Measurements from ENCODE around the gene APBA1.
"Not testable (repeated sequence)": the region's sequence is repeated elsewhere in the genome, so short reads cannot be mapped to it uniquely, and the experiment has no call there.

APBA1 gene

DNA sequence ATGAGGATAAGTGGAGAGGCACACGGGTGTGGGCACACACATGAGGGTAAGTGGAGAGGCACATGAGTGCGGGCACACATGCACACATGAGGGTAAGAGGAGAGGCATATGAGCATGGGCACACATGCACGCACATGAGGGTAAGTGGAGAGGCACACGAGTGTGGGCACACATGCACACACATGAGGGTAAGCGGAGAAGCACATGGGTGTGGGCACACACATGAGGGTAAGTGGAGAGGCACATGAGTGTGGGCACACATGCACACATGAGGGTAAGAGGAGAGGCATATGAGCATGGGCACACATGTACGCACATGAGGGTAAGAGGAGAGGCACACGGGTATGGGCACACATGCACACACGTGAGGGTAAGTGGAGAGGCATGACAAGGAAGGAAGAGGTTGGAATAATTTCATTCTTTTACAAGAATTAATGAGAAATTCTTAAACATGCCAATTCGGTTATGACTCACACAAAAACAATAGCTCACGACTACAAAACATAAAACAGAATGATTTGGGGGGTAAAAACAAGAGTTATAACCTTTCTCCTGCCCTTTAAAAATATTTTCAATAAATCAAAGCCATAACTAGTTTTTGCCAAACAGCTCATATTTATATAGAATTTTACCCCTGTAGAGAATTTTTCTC, 67.5 kb downstream of the APBA1 start:
- DNase-seq (ENCODE audit: low spot score), result no peak

DNA sequence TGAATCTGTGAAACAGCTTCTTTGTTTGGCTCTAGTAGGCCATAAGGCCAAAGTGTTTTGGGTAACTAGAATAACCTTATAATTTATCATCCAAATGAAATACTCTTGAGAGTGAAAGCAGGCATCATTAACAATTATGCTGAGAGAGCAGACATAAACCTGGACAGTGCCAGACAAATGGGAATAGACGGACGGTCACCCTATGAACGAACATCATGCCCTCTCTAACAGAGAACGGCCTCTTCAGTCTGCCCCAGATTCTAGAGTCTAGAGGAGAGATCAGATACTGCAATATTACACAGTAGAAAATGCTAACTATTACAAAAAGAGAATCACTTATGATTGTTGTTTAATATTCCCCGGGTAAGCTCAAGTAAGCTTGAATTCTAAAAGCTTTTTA, 68.5 kb downstream of the APBA1 start:
- DNase-seq (ENCODE audit: low spot score), result no peak

DNA sequence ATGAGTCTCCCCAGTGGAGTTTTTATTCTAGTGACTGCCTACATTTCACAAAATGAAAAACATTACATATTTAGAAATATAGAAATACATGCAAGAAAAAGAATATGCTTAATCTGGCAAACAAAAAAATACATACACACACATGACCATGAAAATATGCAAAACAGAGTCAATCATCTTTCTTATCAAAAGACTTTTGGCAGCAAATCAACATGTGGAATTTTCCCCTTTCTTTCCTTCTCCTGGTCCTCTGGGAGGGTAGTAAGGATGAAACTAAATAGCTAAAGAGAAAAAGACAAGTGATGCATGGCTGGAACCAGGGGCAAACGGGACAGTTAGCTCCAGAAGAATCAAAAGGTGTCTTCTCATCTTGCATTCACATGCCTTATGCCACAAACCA, 69.4 kb downstream of the APBA1 start:
- no peak for DNase-seq (ENCODE audit: low spot score)

DNA sequence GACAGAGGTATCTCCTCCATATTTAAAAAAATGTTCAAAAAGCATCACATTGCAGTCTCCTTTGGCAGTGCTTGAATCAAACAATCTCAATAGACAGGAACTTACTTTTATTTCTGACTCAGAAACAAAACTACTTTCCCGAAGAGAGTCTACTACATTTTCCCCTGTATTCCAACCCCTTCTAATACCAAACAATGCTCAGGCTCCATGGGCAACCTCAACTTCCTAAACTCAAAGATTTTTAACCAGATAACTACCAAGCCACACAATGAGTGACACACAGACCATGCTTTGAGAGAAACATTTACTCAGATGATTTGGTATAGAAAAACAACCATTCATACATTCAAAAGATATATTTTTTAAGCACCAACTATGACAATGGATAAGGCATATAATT, 70.5 kb downstream of the APBA1 start:
- DNase-seq (ENCODE audit: low spot score), result no peak

DNA sequence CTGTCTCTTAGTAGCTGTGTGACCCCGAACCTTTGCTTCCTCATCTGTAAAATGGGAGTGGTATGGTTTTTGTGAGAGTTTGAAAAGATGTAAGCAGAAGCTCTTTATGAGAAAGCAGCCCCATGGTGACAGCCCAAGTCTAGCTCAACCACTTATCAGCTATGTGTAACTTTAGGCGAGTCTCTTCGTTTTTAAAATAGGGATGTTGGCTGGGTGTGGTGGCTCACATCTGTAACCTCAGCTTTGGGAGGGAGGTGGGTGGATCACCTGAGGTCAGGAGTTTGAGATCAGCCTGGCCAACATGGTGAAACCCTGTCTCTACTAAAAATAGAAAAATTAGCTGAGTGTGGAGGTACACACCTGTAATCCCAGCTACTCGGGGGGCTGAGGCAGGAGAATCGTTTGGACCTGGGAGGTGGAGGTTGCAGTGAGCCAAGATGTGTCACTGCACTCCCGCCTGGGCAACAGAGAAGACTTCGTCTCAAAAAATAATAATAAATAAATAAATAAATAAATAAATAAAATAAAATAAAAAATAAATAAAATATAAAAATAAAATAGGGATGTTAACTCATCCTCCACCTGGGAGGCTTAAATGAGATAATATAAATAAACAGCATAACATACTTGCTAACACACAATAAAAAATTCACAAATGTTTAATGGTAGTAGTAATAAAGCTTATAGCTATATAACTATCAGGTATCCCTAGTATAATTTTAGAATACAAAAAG, 71.7 kb downstream of the APBA1 start:
- DNase-seq (ENCODE audit: low spot score), result no peak

DNA sequence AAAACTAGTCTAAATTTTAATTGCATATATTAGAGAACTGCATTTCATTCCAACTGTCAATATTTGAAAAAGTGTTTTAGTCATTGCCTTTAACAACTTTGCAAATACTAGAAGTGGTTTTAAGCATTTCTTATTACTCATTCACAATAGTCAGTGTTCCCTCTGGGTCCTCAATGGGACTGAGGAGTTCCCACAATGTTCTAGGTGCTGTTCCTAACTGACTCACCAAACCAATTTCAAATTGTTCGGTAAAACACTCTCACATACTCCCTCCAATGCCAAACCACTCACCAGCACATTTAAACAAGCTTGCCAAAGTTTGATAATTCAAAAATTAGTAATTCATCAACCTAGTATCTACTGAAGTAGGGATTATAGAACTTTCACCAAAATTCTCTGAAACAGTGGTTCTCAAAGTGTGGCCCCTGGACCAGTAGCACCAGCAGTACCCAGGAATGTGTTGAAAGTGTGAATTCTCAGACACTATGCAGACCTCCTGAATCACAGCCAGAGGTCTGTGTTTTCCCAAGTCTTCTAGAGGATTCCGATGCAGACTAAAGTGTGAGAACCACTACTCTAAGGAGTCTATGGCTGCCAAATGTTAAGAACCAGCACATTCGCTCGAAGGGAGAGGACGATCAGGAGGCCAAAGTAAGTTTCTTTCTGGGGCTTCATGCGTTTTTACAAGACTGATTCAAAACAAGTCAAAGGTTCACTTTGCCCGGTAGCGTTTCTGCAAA, 72.8 kb downstream of the APBA1 start:
- DNase-seq (ENCODE audit: low spot score), result no peak

DNA sequence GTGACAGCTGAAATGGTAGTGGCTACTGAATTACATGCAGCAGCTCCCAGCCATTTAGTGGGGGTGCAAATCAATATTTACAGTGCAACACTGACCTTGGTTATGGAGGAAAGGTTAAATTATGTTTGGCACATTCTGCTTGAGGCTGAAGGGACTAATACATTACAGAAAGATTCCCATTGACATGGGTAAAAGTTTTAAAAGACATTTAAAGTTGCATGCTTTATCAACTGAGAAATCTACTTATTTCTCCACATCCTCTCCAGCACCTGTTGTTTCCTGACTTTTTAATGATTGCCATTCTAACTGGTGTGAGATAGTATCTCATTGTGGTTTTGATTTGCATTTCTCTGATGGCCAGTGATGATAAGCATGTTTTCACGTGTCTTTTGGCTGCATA, 75.3 kb downstream of the APBA1 start:
- not testable (repeated sequence) for DNase-seq (ENCODE audit: low spot score)

DNA sequence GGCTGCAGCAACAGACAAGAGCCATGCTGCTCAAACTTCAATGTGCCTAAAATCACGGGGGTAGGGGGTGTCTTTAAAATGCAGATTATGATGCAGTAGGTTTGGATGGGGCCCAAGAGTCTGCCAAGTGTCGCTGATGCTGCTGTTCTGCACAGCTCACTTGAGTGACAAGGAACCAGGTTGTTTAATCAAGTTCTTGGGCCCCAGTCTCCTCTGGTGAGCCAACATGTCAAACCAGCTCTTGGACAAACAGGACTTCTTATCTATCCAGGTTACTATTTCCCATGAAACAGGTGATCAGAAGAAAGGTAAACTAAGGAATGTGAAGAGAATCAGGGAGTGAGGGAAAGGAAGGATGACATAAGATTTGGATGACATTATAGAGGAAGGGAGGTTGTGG, 78.0 kb downstream of the APBA1 start:
- DNase-seq (ENCODE audit: low spot score), result no peak

DNA sequence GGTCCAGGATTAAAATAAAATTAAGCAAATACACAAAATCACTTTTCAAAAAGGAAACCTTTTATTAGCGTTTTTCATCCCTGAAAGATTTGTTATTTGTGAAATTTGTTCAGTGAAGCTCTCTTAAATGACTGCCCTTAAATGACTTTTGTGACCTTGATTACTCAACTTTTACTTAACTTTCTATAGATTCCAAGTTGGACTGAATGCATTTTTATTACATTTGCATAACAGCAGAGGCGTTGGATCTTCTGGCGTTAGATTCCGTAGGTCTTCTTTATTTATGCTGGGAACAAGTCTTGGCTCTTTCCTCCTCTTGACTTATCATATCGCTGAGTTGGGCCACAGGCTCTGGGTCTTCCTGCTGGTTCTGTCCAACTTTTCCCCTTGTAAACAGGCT, 78.4 kb downstream of the APBA1 start:
- no peak for DNase-seq (ENCODE audit: low spot score)

DNA sequence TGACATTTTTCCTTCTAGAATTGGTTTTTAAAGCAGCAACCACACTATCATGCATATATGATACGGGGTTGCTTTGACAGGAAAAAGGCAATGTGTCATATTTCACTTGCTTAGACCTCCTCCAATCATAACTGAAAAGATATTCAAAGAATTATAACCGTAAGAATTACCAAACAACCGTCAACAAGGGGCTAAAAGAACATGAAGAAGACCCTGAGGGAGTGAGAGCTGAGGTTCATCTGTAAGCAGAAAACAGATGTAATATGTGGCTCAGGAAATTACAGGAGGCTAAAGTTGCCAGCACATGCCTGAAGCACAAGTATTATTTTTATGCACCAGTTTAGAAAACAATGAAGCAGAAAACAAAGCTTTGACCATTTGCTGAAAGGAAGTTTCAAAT, 78.9 kb downstream of the APBA1 start:
- DNase-seq (ENCODE audit: low spot score), result no peak

DNA sequence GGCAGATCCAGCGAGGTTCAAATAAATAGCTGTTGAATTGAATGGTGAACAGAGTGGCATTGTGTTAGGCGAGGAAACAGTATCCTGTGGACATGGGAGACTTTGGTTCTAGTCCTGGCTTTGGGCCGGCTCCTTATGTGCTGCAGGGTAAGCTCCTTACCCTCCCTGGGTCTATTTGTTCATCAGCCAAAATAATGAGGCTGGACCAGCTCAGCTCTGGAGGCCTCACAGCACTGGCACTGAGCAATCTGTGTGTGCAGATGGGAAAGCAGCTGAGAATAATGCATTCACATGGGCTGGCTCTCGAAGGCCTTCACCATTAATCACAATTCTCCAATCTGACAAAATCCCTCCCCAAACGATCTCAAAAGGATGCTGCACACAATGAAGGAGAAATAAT, 81.9 kb downstream of the APBA1 start:
- DNase-seq (ENCODE audit: low spot score), result peak; percentile 64

DNA sequence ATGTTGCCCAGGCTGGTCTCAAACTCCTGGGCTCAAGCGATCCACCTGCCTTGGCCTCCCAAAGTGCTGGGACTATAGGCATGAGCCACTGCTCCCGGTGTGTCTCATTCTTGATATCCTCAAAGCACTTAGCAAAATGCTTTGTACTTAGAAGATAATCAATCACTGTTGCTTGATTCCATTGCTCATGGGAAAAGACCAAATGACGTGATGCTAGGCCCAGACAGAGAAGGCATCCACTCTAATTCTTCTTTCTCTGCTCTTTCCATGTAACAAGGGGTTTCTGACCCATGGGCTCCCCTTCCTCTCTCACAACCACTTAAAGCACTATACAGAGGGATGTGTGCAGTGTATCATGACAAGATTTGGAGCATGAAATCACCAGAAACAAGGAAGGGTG, 83.0 kb downstream of the APBA1 start:
- DNase-seq (ENCODE audit: low spot score), result no peak

DNA sequence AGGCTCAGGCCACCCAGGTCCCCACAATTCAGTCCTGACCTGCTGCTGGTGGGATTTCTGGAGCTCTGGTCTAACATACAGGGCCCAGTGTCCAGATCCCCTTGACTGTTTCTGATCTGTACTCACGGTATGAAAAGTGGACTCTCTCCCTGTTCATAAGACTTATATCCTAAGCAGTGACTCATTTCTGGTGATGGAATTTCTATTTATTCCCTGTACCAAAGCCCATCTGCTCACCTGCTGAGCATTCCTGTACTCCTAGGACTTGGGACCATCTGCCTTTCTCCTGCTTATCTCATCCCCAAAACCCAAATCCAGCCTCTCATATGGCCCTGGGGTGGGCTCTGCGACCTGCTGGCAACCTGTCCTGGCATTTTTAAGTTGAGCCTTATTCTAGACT, 86.6 kb downstream of the APBA1 start:
- DNase-seq (ENCODE audit: low spot score), result no peak

DNA sequence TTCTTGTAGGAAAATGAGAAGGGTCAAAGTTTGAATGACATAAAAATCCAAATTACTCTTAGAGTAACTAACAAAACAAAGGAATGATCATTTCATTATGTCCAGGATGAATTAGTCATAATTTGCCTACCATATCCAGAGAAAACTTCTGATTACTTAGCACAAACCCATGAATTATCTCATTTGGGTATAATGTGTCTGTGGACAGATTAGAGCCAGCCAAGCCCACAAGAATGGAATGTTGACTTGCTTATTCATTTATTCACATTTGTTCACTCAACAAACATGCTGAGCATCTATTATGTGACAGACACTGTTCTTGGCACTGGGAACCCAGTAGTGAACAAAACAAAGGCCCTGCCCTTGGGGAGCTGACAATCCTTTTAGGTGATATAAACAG, 87.4 kb downstream of the APBA1 start:
- no peak for DNase-seq (ENCODE audit: low spot score)

DNA sequence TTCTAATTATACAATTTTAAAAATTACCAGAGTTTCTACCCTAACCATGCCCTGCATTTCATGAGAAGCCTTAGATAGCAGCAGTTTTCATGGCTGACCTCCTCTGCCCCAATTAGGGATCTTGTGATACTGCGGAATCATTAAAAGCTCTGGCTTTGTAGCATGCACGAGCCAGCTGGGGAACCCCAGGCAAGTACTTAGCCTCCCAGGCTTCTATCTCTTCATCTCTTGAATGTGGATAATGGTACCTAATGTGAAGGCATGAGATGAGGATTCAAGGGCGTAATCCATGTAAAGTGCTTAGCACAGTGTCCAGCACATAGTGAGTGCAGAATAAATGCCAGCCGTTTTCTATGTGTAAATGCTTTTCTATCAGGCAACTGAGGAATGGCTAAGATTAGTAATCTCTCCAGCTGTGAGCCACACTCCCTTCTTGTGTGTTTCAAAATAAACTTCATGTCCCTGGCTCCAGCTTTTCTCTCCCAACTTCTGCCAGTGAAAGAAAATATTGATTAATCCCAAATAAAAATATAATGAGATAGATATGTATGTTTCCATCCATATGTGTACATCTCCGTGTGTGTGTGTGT, 88.4 kb downstream of the APBA1 start:
- no peak for DNase-seq (ENCODE audit: low spot score)

DNA sequence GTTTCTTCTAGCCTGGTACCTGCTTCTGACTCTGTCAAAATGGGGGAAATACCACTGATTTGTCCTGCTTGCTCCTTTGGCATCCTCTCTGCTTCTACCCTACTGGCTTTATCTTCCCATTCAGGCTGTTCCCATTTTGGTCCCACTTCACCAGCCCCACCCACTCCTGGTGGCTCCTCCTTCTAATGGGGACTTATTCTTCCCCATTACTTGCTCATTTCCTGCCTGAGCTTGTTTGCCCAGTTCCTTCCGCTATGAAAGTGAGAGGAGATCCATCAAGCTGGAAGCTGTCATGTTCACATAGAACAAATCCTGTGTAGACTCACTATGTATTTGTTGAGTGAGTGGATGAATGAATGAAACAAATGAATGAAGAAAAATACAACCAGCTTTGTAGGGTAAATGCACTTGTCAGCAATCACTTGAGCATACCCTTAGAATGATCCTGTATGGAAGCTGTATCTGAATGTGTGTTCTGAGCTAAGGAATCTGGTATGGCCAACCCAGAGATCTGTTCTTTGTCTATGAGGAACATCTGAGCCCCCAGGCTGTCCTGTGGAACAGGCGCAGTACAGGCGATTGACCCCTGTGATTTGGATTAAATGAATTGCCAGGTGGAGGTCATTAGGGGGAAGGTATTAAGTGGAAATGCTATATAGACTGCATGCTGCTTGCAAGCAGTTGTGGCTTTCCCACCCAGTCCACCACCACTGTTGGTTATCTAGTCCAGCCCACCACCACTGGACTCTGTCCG, 89.5 kb downstream of the APBA1 start:
- peak; percentile 48 for DNase-seq (ENCODE audit: low spot score)

DNA sequence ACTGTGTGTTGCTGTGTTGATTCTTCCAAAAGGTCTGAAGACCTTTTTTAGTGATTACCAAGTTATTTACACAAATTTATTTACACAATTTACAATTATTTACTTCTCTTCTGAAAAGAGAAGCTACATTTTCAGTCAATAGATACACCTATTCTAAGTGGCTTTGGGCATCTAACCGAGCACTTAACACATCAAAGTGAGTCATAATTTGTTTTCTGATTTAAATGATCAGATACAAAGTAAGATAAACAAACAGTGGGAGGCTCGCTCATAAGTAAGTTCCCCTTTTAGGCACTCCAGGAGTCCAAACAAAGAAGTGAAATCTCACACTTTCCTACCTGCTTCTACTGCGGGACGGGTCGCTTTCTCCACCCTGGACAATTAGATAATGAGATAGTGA, 90.2 kb downstream of the APBA1 start:
- no peak for DNase-seq (ENCODE audit: low spot score)

DNA sequence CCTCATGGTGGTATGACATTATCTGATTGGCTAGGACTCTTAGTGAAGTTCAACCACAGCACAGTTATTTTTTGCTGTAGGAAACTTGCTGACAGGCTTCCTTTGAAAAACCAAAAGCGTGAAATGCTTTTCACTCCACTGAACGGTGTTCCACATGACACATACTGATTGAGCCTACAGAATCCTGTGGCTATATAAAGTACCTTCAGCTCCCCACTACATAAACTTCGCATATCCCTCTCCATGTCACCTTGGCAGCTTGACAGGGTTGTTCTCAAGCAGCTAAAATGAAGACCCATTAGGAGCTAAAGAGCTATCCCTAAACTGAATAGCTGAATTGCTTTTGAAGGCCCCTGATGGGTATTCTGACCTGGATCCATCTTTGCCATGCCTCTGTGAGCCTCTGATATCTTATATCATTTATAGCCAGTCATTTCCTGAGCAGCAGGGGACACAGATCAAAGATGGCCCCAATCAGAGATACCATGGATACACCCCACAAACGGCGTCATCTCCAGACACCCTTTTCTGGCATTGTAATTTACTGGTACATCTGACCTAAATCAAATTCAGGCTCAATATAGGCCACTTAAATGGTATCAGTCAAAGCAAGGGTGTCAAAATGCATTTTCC, 91.5 kb downstream of the APBA1 start:
- no peak for DNase-seq (ENCODE audit: low spot score)

DNA sequence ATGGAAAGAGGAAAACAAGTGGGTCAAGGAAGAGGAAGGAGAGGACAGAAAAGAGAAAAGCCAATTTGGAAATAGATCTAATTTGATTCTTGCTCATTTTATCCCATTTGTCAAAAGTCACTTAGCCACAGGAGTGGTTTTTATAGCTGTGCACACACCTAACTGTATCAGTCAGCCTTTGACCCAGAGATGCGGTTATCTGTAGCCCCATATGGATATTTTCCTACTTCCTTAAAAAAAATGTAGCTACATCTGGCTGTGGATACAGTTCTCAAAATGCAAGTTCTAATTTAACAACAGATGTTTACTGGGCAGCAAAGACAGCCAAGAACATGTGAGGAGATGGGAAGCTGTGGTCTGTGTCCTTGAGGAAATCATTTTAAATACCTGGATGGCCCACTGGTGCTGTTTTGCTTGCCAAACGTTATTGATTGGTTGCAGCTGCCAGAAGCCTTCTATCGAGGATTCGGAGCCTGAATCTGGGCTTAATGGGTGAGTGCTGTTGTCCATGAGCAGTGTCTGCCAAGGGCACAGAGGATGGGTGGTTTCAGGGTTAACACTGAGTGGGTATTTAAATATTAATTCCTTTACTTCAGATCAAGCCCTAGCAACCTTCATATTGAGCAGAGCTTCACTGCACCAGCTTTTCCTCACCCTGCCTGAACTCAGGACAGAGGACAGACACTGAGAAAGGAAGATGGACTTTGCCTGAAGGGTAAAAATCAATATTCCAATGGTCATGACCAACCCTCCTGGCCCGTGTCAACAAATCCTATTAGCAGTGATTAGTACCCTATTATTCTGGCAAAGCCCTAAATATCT, 92.2 kb downstream of the APBA1 start:
- no peak for DNase-seq (ENCODE audit: low spot score)

DNA sequence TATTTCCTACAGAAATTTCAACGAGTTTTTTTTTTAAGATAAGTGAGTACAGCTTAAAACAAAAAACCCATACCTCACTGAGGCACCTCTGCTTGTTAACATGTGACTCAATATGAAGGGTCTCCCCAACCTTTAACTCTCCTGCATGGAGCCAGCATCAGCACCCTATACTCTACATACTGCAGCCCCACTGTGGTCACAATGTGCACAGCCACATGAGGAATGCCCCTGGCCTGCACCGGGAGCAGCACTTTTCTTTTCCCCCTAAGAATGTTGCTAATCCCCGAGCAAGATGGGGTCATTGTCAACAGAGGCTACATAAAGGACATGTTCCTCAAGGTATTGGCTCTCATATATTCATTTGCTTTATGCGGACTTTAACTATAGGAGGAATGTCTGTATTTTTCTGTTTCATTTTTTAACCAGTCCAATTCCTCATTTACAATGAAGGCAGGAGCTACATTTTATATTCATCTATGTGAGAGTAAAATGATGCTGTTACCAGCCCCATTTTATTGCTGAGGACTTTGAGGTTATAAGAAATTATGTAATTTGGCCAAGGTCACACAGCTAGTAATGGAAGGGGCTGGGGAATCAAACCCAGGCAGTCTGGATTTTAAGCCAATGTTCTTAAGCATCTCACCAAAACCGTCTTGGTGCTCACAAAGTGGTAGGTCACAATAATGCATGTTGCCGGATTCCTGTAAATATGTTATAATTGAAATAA, 93.0 kb downstream of the APBA1 start:
- no peak for DNase-seq (ENCODE audit: low spot score)
